DMS114 treated with DMSO at 0.1 percent for 48 hours (cell line): ENCODE results near the gene ARMH3.

ENCODE experiments used
- DNase-seq: peaks from one replicate; lab custom pipeline; 2025; ENCODE audit not compliant: unreplicated experiment; lab: John Stamatoyannopoulos, UW

Gene ARMH3

GRCh38 chr10:101812606-101813005 is 243.4 kb downstream of the ARMH3 start:
- no peak for DNase-seq

- DNase-seq = no peak
Measured at GRCh38 chr10:101807158-101807557, 248.8 kb downstream of the ARMH3 start.

- DNase-seq = no peak
Measured at GRCh38 chr10:101803511-101803910, 252.5 kb downstream of the ARMH3 start.

DNA sequence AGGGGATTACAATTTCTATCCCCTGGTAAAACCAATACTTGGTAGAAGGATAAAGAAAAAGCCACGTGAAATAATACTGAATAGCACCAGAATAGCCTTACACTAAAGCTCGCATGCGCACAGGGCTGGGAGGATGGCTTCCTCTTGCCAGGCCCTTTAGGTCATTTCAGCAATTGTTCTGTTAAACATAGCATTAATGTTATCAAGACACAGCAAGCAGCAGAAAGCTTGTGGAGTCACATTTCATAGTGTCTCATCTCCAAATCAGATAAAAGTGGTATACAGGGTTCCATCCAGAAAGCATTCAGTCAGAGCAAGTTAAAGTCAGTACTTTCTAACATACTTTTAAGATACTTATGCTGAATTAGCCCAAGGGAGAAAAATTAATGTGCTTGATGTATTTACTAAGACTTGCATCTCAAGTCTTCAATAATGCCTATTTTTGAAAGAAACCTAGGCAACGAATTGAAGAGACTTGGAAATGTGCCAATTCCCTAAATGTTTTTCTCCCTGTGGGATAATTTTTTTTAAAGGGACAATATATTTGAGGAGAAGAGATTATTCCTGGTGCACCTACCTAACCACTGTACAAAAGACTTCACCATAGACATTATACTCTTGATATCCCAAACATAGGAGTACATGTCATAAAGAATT is 258.4 kb downstream of the ARMH3 start:
- no peak for DNase-seq
